Right renal pelvis (tissue), 4 donors: ENCODE results near the gene MRPL46. TPM values are rescaled to one million over a fixed set of nuclear protein-coding genes. Genes with fewer than 3 reads are reported as not detected.
"Not testable (repeated sequence)": the region's sequence is repeated elsewhere in the genome, so short reads cannot be mapped to it uniquely, and the experiment has no call there.

Experiments
- DNase-seq, 4 donors: peaks; one replicate each; pipeline ENCODE4 v3.0.0-alpha.2; 2013; ENCODE audit warnings: low read depth in 4 of 4, low spot score in 3 of 4, missing footprints in 1 of 4
- polyA plus RNA-seq, 4 donors: library from polyadenylated mRNA; unstranded; fragments of 120-200 nt; gene quantifications; one replicate each; pipeline ENCODE4 v1.2.1, GENCODE V29; 2013; ENCODE audit not compliant: insufficient read length in 4 of 4

Gene MRPL46
- polyA plus RNA-seq, 4 donors = 29.9 to 32.2 (median 31.4) TPM

GRCh38 chr15:88448991-88449461 lies 18.2 kb downstream of the MRPL46 start:
- no peak for DNase-seq

- DNase-seq = no peak
These were observed 19.4 kb downstream of the MRPL46 start for GRCh38 chr15:88447741-88448140.

- DNase-seq = no peak
These were observed 20.0 kb downstream of the MRPL46 start for GRCh38 chr15:88447206-88447605.

GRCh38 chr15:88441076-88441730 lies 26.0 kb downstream of the MRPL46 start:
- DNase-seq = no peak

GRCh38 chr15:88440021-88440420 lies 27.2 kb downstream of the MRPL46 start:
- no peak for DNase-seq

GRCh38 chr15:88438181-88438580 lies 29.0 kb downstream of the MRPL46 start:
- no peak for DNase-seq

- DNase-seq = not testable (repeated sequence)
These were observed 33.1 kb downstream of the MRPL46 start for GRCh38 chr15:88434106-88434505.

GRCh38 chr15:88433046-88433685 lies 34.0 kb downstream of the MRPL46 start:
- no peak for DNase-seq

GRCh38 chr15:88431441-88431840 lies 35.7 kb downstream of the MRPL46 start:
- no peak for DNase-seq

GRCh38 chr15:88430051-88430450 lies 37.1 kb downstream of the MRPL46 start:
- DNase-seq = no peak

GRCh38 chr15:88428805-88429605 lies 38.2 kb downstream of the MRPL46 start:
- no peak for DNase-seq

- DNase-seq = no peak
These were observed 39.1 kb downstream of the MRPL46 start for GRCh38 chr15:88428053-88428452.

GRCh38 chr15:88426304-88426703 lies 40.9 kb downstream of the MRPL46 start:
- DNase-seq = no peak

GRCh38 chr15:88423331-88423730 lies 43.9 kb downstream of the MRPL46 start:
- no peak for DNase-seq

- no peak for DNase-seq
These were observed 47.4 kb downstream of the MRPL46 start for GRCh38 chr15:88419830-88420229.

Other genes starting within 250 kb of the MRPL46 start
- gene NTRK3, start 210.6 kb downstream of the MRPL46 start, polyA plus RNA-seq = 10 to 100 TPM in 3 of 4 donors, 1 to 10 TPM in 1; 9.3 to 15.6 (median 13.5) TPM
- gene MRPS11, start 320 bp upstream of the MRPL46 start, polyA plus RNA-seq = 10 to 100 TPM; 40.7 to 46.9 (median 43.0) TPM
- 10 to 100 TPM; 12.0 to 15.0 (median 14.5) TPM for gene DET1, start 79.3 kb upstream of the MRPL46 start, polyA plus RNA-seq
- gene AEN, start 154.0 kb upstream of the MRPL46 start, polyA plus RNA-seq = 1 to 10 TPM; 5.7 to 7.0 (median 6.6) TPM
- 1 to 10 TPM in 2 of 4 donors, under 1 TPM in 2; 0.39 to 1.8 (median 0.89) TPM for gene ISG20, start 171.6 kb upstream of the MRPL46 start, polyA plus RNA-seq